Measurements from ENCODE around the gene GPM6B.

GPM6B gene

DNA sequence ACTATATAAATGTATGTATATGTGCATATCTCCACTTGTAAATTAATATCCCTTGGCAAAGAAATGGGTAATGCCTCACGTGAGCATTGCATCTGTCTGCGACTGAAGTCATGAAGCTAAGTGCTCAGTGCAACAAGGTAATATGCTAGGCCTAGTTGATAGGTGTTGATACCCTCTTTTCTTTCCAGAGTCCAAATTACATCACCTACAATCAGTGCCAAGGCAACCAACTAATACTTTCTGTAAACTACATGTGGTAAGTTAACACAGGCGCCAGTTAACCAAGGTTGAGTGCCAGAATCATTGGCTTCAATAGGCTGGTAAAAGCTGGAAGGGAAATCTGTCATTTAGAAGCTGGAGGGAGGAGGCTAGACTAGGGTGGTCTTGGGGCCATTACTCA lies 41.1 kb downstream of the GPM6B start:
- no peak for DNase-seq (ENCODE audit: low read depth)
- H3K4me3 ChIP-seq (ENCODE audit: low read depth, low read length) = no peak overlapping the region

DNA sequence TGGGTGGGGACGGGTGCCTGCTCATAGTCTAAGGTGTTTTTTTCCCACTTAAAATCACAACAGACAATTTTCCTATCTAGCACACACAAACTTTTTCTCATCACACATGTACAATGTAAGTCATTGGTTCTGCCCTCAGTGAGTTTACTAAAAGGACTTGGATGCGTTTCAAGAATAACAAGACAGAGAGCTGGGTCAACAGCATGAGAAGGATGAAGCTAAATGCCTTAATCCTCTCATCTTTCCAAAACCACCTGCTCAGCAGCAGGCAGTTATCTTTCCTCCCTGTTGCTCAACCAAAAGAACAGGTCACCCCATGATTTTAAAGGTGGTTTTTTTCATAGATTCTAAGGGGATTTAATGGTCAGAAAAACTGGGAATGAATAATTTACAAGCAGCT lies 42.2 kb downstream of the GPM6B start:
- no peak overlapping the region for H3K4me3 ChIP-seq (ENCODE audit: low read depth, low read length)
- no peak for DNase-seq (ENCODE audit: low read depth)

DNA sequence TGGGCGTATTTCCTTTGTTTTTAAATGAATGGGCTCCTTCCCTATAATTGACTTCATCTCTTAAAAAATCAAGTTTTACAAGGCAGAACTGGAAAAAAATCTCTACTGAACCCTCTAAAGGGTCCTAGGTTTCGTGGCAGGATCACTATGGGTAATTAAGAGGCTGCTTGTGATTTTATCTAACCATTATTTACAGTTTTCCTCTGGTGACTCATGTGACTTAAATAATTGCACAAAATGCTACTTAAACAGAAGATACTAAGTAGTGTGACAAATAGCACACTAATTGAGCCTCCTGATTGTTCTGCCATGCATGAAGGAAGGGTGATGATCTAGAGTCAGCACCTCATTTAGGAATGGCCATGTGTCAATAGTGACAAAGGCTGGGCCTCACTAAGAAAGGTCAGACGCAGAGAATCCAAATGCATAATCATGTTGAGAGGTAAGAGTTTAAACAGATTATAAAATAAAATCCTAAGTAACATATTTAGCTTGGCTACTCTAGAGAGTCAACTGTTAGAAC lies 46.8 kb downstream of the GPM6B start:
- no peak overlapping the region for H3K4me3 ChIP-seq (ENCODE audit: low read depth, low read length)
- DNase-seq (ENCODE audit: low read depth) = no peak

DNA sequence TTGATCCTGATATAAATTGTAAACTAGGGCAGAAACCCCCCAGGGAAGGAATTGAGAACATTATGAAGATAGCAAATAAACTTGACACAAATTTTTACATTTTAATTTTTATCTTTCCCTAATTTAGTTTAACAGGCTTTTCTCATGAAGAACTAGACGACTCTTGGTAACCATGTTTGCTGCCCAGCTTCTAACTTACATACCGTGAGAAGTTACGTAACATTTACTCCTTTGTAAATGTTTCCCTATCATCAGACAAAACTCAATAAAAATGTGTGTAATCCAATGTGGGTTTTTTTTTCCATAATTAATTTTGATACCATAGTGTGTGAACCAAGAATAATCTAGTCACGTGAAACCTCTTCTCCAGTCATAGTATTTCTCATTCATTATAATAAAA lies 48.0 kb downstream of the GPM6B start:
- DNase-seq (ENCODE audit: low read depth) = no peak
- H3K4me3 ChIP-seq (ENCODE audit: low read depth, low read length) = no peak overlapping the region

DNA sequence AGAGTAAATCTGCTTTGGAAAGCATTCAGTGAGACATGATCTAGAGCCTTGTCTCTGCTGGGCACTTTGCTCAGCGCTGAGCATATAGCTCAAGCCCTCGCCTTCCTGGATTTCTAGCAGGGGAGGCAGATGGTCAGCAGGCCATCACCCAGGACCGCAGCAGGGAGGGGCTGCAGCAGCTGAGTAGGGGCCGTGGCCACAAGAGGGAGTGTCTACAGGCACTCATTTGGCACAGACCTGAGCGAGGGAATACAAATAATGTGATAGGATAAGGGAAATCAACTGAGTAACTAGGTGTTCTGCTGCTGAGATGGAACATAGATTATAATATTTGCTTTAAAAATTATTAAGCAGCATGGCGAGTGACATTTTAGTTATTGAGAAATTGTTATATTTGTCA lies 52.1 kb downstream of the GPM6B start:
- no peak overlapping the region for H3K4me3 ChIP-seq (ENCODE audit: low read depth, low read length)

GRCh38 chrX:13764281-13764680 lies 52.6 kb downstream of the GPM6B start:
- DNase-seq (ENCODE audit: low read depth) = no peak
- H3K4me3 ChIP-seq (ENCODE audit: low read depth, low read length) = no peak overlapping the region

More for the DNA sequence above, 52.1 kb downstream of the GPM6B start:
- DNase-seq (ENCODE audit: low read depth) = no peak

GRCh38 chrX:13763489-13763888 lies 53.4 kb downstream of the GPM6B start:
- no peak for DNase-seq (ENCODE audit: low read depth)
- no peak overlapping the region for H3K4me3 ChIP-seq (ENCODE audit: low read depth, low read length)

GRCh38 chrX:13761606-13762414 lies 55.1 kb downstream of the GPM6B start:
- H3K4me3 ChIP-seq (ENCODE audit: low read depth, low read length) = no peak overlapping the region
- no peak for DNase-seq (ENCODE audit: low read depth)

DNA sequence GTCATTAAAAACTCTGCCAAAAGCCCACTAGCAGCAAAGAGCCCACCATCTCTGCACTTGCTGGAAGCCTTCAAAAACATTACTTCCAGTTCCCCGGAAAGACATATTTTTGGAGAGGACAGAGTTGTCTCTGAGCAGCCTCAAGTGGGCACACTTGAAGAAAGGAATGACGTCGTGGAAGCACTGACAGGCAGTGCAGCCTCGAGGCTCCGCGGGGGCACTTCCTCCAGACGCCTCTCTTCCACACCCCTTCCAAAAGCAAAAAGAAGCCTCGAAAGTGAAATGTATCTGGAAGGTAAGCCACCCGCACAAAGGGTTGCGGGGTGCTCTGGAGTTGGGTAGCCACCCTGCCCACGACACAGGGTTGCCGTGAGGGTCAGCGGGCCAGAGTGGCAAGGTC lies 56.5 kb downstream of the GPM6B start:
- no peak for DNase-seq (ENCODE audit: low read depth)

DNA sequence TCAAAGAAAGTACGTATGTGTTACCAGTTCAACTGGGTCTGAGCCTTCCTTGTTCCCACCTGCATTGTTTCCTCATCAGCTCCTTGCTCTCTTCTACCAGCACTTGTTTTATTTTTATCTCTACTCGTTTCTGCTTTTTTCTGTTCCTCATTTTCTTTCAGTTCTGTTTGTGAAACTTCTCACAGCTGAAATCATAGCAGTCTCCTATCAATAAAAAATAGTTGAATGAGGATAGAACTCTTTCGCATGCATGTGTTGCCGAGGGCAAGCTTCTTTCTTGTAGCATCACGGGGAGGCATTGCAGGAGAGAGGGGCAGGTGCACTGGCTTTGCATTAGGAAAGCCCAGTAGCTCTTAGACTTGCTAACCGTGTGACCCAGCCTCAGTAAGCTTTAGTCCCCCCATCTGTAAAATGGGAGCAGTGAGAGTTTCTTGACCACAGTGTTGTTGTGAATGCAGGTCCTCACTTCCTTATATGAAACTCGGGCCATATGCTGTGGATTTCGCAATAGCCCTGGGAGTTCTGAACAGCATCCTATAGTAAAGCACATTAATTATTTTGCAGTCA lies 57.7 kb downstream of the GPM6B start:
- H3K4me3 ChIP-seq (ENCODE audit: low read depth, low read length) = no peak overlapping the region

More for the DNA sequence above, 56.5 kb downstream of the GPM6B start:
- H3K4me3 ChIP-seq (ENCODE audit: low read depth, low read length) = no peak overlapping the region

DNA sequence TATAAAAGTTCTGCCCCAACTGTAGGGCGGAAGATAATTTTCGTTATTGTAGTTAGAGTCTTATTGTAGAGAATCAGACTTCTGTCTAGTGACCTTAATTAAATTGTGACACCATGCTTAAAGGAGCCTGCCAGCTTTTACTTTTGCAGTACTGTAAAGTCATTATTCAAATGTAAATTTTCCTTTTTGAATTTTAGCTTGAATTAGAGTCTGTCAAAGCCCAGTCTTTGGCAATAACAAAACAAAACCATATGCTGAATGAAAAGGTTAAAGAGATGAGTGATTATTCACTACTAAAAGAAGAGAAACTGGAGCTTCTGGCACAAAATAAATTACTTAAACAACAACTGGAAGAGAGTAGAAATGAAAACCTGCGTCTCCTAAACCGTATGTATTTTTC lies 60.5 kb downstream of the GPM6B start:
- DNase-seq (ENCODE audit: low read depth) = no peak

More for the DNA sequence above, 57.7 kb downstream of the GPM6B start:
- no peak for DNase-seq (ENCODE audit: low read depth)

DNA sequence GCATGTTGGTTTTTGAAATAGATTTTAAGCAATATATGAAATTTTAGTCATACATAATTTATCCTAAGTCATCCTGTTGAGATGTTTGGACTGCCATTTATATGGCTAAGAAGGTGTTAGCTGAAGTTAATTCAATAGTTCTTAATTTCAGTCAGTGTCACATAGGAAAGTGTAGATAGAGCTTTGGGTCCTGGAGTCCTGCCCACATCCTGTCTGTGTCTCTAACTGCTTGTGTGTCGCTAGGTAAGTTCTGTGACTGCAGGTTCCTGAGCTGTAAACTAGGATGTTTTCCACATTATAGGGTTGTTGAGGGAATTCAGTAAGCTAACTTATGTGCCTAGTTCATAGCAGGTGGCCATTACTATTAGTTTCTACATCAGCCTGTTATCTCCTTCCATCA lies 61.6 kb downstream of the GPM6B start:
- H3K4me3 ChIP-seq (ENCODE audit: low read depth, low read length) = no peak overlapping the region
- DNase-seq (ENCODE audit: low read depth) = no peak

More for the DNA sequence above, 60.5 kb downstream of the GPM6B start:
- no peak overlapping the region for H3K4me3 ChIP-seq (ENCODE audit: low read depth, low read length)

DNA sequence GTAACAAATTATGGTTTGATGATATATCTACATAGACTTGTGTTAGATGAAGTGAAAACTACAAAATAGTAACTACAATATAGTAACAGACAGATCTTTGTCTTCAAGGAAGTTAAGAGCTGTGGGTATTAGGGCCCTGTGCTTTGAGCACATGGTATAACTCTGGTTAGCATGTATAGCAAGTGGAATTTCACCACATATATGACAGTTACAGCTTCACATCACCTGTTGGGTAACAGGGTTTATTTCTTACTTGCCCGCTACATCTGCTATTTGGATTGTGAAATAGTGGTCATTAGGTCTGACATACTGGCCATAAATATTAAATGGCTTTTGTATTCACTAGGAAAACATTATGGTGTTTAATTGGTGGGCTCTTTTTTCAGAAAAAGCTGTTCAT lies 62.1 kb downstream of the GPM6B start:
- no peak for DNase-seq (ENCODE audit: low read depth)

DNA sequence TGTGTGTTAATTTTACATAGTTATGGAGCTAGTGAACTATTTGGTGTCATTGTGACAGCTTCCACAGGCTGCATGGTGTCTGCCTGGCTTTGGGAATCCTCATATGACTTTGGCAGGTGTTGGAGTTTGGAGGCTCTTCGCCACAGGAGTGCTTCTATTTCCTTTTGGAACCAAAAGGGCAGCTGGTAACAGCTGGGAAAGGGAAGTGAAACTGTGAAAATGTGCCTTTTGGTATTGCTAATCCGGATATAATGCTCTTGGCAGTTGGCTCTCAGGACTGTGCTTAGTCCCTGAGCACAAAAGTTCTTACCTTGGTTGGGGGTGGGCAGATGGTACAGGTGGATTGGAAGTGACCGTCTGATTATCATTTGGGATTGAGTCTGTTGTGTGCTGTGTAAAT lies 64.2 kb downstream of the GPM6B start:
- DNase-seq (ENCODE audit: low read depth) = no peak
- H3K4me3 ChIP-seq (ENCODE audit: low read depth, low read length) = no peak overlapping the region

More for the DNA sequence above, 62.1 kb downstream of the GPM6B start:
- no peak overlapping the region for H3K4me3 ChIP-seq (ENCODE audit: low read depth, low read length)

DNA sequence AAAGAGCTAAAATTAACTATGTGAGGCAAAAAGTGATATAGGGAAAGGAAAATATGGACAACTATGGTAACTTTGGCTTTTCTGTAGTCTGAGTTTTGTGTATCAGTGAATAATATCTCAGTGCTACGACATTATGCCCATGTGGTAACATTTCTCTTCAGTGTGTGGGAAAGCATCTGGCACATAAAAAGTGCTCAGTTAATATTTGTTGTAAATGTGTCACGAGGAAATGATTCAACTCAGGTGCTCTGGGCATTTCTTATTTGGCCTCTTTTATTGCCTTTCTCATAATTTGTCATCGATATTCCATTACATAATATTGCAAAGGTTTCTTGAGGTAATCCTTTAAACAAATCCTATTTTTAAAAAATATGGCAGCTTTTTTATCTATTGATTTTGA lies 64.8 kb downstream of the GPM6B start:
- DNase-seq (ENCODE audit: low read depth) = no peak

DNA sequence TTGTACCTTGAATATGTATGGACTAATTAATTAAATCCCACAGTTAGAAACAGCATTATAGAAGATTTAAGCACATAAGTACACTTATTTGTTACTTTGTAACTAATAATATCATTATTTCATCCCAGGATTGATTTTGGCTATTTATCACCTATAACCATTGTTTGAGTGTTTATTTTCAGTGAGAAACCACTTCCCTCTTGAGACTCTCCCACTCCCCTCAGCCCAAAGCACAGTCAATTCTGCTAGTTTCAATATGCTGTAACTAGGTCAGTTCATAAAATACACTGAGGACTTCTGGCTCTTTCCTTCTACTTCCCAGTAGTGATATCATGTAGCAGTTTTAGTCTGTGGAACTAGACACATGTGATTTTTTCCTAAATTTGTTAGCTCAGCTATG lies 66.1 kb downstream of the GPM6B start:
- no peak overlapping the region for H3K4me3 ChIP-seq (ENCODE audit: low read depth, low read length)
- DNase-seq (ENCODE audit: low read depth) = no peak

More for the DNA sequence above, 64.8 kb downstream of the GPM6B start:
- no peak overlapping the region for H3K4me3 ChIP-seq (ENCODE audit: low read depth, low read length)

- H3K4me3 ChIP-seq (ENCODE audit: low read depth, low read length) = no peak overlapping the region
- no peak for DNase-seq (ENCODE audit: low read depth)
These were observed 66.7 kb downstream of the GPM6B start for GRCh38 chrX:13750204-13750603.

GRCh38 chrX:13748486-13748885 lies 68.4 kb downstream of the GPM6B start:
- DNase-seq (ENCODE audit: low read depth) = no peak
- no peak overlapping the region for H3K4me3 ChIP-seq (ENCODE audit: low read depth, low read length)

DNA sequence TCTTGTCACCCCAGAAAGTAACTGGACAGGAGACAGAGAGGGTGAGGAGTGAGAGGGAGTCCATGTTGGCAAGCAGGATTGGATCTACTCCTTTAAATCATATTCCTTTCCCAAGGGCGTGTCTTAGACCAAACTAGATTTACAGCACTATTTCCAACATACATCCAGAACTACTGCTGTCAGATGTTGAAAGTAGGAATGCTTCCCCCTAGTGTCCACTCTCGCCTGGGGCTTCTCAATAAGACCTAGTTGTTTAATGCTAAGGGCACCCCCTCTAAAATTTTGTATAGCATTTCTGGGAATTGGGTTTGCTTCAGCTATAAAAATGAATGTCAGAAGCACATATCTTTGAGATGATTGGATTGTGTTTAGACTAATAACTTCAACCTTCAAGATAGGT lies 69.1 kb downstream of the GPM6B start:
- H3K4me3 ChIP-seq (ENCODE audit: low read depth, low read length) = no peak overlapping the region
- DNase-seq (ENCODE audit: low read depth) = no peak

- DNase-seq (ENCODE audit: low read depth) = no peak
- no peak overlapping the region for H3K4me3 ChIP-seq (ENCODE audit: low read depth, low read length)
These were observed 74.3 kb downstream of the GPM6B start for GRCh38 chrX:13742397-13743176.
